HS-27A (cell line): Measurements from ENCODE around the gene SREBF2.
A peak's percentile ranks its signal among the peaks of the same experiment; 100 is the strongest.

Experiments
- DNase-seq: peaks from one replicate; pipeline ENCODE4 v3.0.0-alpha.2; 2012; ENCODE audit warnings: low read depth, missing footprints

The SREBF2 gene

DNA sequence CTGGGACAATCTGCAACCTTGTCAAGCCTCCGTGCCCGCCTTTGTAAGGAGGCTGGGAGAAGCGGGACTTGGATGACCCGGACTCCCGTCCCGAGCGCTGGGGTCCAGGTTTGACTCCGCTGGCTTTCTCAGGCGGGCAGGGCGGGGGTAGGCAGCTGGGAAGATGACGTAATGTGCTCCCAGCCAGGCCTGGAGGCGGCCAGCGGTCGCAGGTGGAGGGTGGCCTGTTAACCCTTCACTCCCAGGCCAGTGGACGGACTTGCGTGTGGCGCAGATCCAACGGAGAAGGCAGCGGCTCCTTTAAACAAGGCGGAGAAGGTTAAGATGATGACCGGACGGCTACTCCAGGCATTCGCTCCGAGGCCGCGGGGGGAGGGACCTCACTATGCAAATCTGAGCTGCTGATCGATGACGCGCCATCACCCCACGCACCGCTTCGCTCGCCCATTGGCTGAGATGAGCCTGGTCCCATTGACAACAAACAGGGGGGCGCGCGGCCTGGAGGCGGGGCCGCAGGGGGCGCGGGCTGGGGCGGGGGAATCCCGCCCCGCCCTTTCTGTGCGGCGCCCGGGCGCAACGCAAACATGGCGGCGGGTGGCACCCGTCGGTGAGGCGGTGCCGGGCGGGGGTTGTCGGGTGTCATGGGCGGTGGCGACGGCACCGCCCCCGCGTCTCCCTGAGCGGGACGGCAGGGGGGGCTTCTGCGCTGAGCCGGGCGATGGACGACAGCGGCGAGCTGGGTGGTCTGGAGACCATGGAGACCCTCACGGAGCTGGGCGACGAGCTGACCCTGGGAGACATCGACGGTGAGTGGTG, at the start of gene SREBF2:
Gene SREBF2 (plus strand): TSS at position 553 of the 816 bp plus-strand sequence. CDS start 166 bp downstream, at position 719.
- DNase-seq = peak; percentile 97

- DNase-seq = no peak
Observed at GRCh38 chr22:41787331-41787730, 45.6 kb upstream of the SREBF2 start.

- DNase-seq = no peak
Observed at GRCh38 chr22:41793871-41794270, 39.0 kb upstream of the SREBF2 start.

GRCh38 chr22:41798736-41799135, 34.2 kb upstream of the SREBF2 start:
- DNase-seq = no peak

DNA sequence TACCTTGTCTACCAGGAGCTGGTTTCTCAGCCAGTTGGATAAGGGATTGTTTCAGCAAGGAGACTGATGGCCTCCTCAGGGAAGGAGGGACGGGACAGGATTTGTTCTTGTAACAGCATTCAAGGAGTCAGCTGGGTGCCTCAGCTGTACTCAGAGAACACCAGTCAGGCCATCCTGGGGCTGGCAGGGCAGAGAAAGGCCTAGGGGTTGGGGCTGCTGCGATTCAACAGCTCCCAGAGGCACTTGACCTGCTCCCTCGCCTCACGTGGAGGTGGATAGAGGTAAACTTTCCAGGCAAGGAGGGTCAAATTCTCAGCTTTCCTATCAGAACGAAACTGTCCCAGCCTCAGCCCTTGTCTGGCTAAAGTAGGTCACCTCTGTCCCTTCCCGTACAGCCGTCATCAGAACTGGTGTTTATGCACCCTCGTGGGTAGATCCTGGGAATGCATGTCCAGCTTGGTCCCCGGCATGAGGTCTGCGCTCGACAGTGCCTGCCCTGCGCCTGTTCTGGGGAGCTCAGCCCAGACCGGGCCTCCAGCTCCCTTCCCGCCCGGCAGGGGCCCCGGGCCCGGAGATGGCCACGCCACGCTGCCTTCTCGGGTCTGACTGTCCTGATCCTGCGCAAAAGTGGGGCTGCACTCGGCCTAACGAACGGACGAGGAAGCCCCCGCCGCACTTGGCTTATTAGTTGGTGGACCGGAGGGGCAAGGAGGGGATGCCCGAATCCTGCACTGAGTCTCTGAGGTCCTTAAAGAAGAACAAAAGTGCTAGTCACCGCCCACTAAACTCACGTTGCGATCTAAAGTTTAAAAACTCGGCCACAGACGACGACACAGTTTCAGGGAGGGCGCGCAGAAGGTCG, 33.2 kb upstream of the SREBF2 start:
- no peak for DNase-seq

DNA sequence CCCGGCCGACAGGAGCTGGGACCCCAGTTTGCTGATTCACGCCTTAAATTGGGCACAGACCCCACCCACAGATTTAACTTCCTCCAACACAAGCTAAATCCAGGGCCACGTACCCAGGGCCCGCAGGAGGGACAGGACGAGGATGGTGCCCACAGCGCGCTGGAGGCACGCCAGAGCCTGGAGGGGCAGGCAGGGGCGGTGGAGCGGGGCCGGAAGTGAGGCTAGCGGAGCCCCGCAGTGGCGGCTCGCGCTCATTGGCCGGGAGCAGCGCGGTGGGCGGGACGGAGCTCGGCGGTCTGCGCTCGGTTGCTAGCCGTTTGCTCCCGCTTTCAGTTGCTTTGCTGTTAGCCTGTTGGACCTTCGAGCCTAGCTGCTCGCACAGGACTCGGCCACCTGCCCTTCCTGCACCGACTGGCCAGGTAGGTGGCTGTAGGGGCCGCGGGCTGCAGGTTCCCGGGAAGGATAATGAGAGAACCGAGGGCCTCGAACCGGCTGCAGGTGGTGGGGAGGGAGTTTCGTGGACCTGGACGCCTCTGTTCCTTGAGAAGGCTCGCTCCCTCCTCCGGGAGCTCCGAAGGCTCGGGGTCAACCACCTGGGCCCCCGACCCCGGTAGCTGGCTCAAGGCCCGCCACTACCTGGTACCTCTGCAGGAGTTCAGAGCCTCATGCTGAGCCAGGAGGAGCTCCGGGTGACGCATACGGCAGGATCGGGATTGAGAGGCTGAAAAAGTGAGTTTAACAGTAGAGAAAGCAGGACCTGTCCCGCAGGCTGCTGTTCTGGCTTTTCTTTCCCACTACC, 32.4 kb upstream of the SREBF2 start, which contains the start of gene CCDC134:
Gene CCDC134 (plus strand): TSS at position 332 of the 799 bp plus-strand sequence. CDS start 8,212 bp downstream, outside the sequence.
- peak; percentile 29 for DNase-seq

GRCh38 chr22:41801147-41801819, 31.6 kb upstream of the SREBF2 start:
- DNase-seq = no peak

DNA sequence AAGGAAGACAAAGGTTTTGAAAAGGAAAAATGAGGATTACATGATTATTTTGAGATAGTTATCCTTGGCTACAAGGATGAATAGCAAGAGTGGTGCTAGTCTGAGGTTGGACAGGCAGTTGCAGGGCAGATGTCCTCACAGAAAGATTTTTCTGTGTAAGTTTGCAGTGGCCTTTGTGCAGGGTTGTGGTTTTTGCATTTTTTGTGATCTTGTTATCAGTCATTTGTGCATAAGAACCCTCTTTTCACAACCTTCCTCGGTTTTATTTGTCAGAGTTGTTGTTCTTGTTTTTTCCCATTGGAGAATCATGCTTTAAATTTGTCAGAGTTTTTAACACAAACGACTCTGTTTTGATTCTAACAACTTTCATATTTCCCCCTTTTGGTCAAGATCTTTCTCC, 31.0 kb upstream of the SREBF2 start:
- DNase-seq = no peak

GRCh38 chr22:41805639-41806038, 27.3 kb upstream of the SREBF2 start:
- no peak for DNase-seq

GRCh38 chr22:41808400-41808799, 24.5 kb upstream of the SREBF2 start:
- DNase-seq = no peak

- DNase-seq = no peak
Observed at GRCh38 chr22:41810022-41810421, 22.9 kb upstream of the SREBF2 start.

- no peak for DNase-seq
Observed at GRCh38 chr22:41812805-41813545, 19.9 kb upstream of the SREBF2 start.

DNA sequence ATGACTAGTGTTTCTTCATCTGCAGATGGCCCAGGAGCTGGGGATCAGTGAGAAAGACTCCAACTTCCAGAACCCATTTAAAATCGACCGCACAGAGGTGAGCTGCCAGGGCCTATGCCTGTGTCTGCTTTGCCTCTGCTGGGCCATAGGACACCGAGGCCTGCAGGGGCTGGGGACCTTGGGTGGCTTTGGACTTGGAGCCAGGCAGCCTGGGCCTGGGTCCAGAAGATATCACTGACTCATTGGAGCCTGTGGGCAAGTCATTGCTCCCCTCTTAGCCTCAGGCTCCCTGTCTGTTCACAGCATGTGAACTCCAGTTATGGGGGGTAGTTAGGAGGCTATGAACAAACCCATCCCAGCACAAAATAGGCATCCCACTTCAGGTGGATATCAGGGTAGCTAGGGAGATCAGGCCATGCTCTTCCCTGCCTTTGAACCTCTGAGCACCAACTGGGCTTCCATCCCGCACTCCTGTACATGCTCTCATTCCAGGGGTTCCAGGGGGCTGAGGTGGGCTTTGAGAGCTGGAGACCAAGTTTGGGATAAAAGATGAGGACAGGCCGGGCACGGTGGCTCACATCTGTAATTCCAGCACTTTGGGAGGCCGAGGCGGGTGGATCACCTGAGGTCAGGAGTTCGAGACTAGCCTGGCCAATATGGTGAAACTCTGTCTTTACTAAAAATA, 19.0 kb upstream of the SREBF2 start:
- no peak for DNase-seq

DNA sequence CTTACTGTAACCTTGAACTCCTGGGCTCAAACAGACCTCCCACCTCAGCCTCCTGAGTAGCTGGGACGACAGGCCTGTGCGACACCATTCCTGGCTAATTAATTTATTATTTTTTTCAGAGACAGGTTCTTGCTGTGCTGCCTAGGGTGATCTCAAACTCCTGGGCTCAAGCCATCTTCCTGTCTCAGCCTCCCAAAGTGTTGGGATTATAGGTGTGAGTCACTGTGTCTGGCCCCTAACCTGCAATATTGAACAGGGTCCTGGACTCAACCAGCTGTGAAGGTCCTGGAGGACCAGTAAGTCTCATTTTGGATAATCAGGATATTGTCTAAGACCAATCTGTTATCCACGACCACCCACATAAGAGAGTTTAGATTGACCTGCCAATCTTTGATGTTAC, 17.2 kb upstream of the SREBF2 start:
- no peak for DNase-seq

- DNase-seq = no peak
Observed at GRCh38 chr22:41816241-41816640, 16.7 kb upstream of the SREBF2 start.

GRCh38 chr22:41816871-41817270, 16.0 kb upstream of the SREBF2 start:
- no peak for DNase-seq

- DNase-seq = no peak
Observed at GRCh38 chr22:41818011-41818410, 14.9 kb upstream of the SREBF2 start.

DNA sequence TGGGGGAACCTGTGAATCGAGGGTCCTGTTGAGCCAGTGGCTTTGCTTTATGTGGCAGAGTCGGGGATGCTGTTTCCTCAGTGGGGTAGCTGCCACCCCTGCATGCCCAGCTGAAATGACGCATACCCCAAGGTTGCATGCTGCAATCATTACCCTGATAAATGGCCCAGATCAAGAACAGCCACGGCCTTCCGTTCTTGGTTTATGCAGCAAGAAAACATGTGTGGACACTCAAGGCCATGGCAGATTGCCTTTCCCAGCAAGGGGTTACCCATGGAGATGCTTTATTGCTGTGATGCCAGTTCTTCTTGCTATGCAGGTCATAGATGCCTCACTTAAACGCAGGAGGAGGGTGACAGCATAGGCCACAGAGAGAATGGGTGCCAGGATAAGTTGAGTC, 14.3 kb upstream of the SREBF2 start:
- no peak for DNase-seq

- no peak for DNase-seq
Observed at GRCh38 chr22:41819257-41819656, 13.6 kb upstream of the SREBF2 start.

DNA sequence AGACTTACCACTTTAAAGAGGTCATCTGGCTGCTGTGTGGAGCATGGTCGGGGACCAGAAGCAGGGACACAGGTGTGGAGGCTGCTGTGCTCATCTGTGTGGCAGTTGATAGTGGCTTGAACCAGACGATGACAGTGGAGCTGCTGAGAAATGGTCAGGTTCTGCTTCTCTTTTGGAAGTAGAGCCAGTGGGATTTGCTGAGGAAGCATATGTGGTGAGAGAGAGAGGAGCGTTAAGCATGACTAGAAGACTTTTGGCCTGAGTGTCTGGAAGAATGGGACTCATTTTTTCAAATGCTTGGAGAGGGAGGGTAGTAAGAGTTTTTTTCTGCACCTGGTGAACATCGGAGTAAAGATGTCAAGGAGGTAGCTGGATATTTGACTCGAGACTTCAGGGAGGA, 12.5 kb upstream of the SREBF2 start:
- no peak for DNase-seq
